ENCODE results near the gene ITK.
A peak's percentile ranks its signal among the peaks of the same experiment; 100 is the strongest.

Gene ITK

GRCh38 chr5:157219491-157220271 is 39.0 kb downstream of the ITK start:
- no peak for TF ChIP-seq ZFX (IDR thresholded peaks at IDR 0.05)
- TF ChIP-seq, protein P1, sequence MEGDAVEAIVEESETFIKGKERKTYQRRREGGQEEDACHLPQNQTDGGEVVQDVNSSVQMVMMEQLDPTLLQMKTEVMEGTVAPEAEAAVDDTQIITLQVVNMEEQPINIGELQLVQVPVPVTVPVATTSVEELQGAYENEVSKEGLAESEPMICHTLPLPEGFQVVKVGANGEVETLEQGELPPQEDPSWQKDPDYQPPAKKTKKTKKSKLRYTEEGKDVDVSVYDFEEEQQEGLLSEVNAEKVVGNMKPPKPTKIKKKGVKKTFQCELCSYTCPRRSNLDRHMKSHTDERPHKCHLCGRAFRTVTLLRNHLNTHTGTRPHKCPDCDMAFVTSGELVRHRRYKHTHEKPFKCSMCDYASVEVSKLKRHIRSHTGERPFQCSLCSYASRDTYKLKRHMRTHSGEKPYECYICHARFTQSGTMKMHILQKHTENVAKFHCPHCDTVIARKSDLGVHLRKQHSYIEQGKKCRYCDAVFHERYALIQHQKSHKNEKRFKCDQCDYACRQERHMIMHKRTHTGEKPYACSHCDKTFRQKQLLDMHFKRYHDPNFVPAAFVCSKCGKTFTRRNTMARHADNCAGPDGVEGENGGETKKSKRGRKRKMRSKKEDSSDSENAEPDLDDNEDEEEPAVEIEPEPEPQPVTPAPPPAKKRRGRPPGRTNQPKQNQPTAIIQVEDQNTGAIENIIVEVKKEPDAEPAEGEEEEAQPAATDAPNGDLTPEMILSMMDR (conservative IDR thresholded peaks at IDR 0.05): no peak
- no peak overlapping the region for H3K27ac ChIP-seq

DNA sequence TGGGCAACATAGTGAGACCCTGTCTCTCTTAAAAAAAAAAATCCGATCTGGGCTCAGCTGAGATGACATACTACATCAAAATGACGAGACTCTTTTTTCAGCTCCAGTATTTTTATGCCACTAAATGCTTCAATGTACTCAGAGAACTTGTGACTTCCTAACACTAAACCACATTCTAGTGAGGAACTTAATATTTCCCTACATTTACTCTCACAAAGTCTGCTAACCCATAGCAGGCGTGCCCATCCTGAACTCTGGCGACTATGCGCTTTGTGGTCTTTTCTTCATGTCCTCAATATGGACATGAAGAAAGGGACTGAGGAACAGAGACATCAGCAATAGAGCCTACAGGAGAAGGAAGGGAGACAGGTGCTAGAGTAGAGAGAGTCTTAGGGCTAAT is 41.3 kb downstream of the ITK start:
- TF ChIP-seq ZFX (IDR thresholded peaks at IDR 0.05): no peak
- TF ChIP-seq, protein P1 (conservative IDR thresholded peaks at IDR 0.05): no peak
- H3K27ac ChIP-seq: no peak overlapping the region

- TF ChIP-seq, protein P1 (conservative IDR thresholded peaks at IDR 0.05): no peak
- TF ChIP-seq ZFX (IDR thresholded peaks at IDR 0.05): no peak
- H3K27ac ChIP-seq: no peak overlapping the region
These were observed 42.0 kb downstream of the ITK start for GRCh38 chr5:157222506-157223230.

DNA sequence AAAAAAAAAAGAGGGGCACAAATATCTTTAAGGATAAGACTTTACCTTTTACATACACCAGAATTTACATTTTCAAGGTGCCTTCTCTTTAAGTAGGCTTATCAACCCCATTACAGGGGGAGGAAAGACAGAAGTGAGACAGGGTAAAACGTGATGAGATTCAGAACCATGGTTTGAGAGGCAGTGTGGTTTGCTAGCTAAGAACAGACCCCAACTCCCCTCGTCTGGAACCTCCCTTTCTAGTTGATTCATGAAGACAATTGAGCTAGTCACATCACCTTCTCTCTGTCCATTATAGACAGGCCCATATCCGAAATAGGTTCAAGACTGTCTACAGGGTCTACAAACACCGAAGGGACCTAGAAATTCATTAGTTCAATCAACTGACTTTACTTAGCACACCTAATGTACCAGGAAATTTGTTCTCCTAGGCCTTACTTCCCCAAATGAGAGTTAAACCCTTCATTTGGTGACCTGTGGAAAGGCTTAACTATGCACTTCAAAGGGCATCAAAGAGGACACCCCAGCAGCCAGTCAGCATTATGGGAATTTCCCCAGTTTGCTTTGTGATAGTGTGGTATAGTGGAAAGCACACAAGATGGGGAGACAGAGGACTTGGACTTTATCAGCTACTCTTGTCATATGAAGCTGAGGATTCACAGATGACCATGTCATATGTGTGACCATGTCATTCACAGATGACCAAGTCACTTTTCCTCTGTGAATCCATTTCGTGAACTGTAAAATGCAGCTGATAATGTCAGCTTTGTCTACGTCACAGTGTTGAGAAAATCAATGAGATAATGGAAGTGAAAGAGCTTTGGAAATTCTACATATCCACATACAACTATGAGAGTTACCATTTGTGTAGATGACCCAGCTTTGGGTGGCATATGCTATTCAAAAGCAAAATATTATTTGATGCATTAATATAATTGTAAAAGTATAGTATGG is 45.1 kb downstream of the ITK start:
- TF ChIP-seq, protein P1 (conservative IDR thresholded peaks at IDR 0.05): no peak
- H3K27ac ChIP-seq: no peak overlapping the region

- TF ChIP-seq, protein P1 (conservative IDR thresholded peaks at IDR 0.05): peak; percentile 6; the same call in 1 of the 2 replicates
- no peak for TF ChIP-seq ZFX (IDR thresholded peaks at IDR 0.05)
- no peak overlapping the region for H3K27ac ChIP-seq
These were observed 50.0 kb downstream of the ITK start for GRCh38 chr5:157230610-157231009.

GRCh38 chr5:157232706-157233105 is 52.1 kb downstream of the ITK start:
- TF ChIP-seq ZFX (IDR thresholded peaks at IDR 0.05): no peak
- TF ChIP-seq, protein P1 (conservative IDR thresholded peaks at IDR 0.05): no peak
- no peak overlapping the region for H3K27ac ChIP-seq
